OCI-LY7 (cell line): ENCODE results near the gene TSPAN11. TPM values are rescaled to one million over a fixed set of nuclear protein-coding genes. Genes with fewer than 3 reads are reported as not detected.

Experiments
- BruUV-seq: library from RNA; stranded (reverse); fragments of 400-500 nt; replicated peaks from 2 replicates; lab custom pipeline; 2021; lab: Mats Ljungman, UMichigan
- CTCF ChIA-PET: fragments of 300-600 bp; sonication (Branson Sonifier 250); formaldehyde crosslinking; loops from one replicate; lab custom pipeline; 2022; ENCODE audit warnings: antibody characterized with exemption; ENCODE audit not compliant: unreplicated experiment; lab: Charles Lee
- POLR2A ChIA-PET: fragments of 300-600 bp; sonication (Branson Sonifier 250); formaldehyde crosslinking; loops from one replicate; lab custom pipeline; 2022; ENCODE audit warnings: antibody characterized with exemption; lab: Charles Lee
- DNase-seq: peaks from one replicate; pipeline ENCODE4 v3.0.0-alpha.2; 2015; ENCODE audit warnings: low spot score
- H2AFZ ChIP-seq: fragments of 200-600 bp; sonication (generic), shearing (Covaris generic); 2 replicates; pipeline ENCODE4 v1.6.1; 2014; ENCODE audit warnings: mild to moderate bottlenecking, antibody characterized with exemption, low read length, moderate library complexity
- H3K27ac ChIP-seq: fragments of 200-600 bp; sonication (generic); 2 replicates; pipeline ENCODE4 v1.5.1; 2014; ENCODE audit warnings: mixed run types, low read depth, mild to moderate bottlenecking, moderate library complexity, low read length, inconsistent platforms; ENCODE audit not compliant: poor library complexity, severe bottlenecking
- H3K36me3 ChIP-seq: fragments of 200-600 bp; sonication (generic); 2 replicates; pipeline ENCODE4 v1.6.1; 2014; ENCODE audit warnings: mild to moderate bottlenecking, antibody characterized with exemption, low read length, moderate library complexity, mixed read lengths; ENCODE audit not compliant: insufficient read depth
- H3K4me1 ChIP-seq: fragments of 200-600 bp; sonication (generic); 2 replicates; pipeline ENCODE4 v1.5.1; 2014; ENCODE audit warnings: mild to moderate bottlenecking, low read length; ENCODE audit not compliant: insufficient read depth, poor library complexity, severe bottlenecking
- H3K4me2 ChIP-seq: fragments of 200-600 bp; sonication (generic); 2 replicates; pipeline ENCODE4 v1.6.1; 2014; ENCODE audit warnings: mild to moderate bottlenecking, low read length
- H3K4me3 ChIP-seq: fragments of 200-600 bp; sonication (generic); 2 replicates; pipeline ENCODE4 v1.5.1; 2014; ENCODE audit warnings: mild to moderate bottlenecking, low read depth, low read length; ENCODE audit not compliant: poor library complexity, severe bottlenecking
- H3K79me2 ChIP-seq: fragments of 200-600 bp; sonication (generic); 2 replicates; pipeline ENCODE4 v1.6.1; 2016; ENCODE audit warnings: low read depth, mild to moderate bottlenecking, low read length, moderate library complexity, mixed read lengths; ENCODE audit not compliant: insufficient read depth
- H3K9me2 ChIP-seq: fragments of 200-600 bp; sonication (generic); 2 replicates; pipeline ENCODE4 v1.6.1; 2016; ENCODE audit warnings: mild to moderate bottlenecking, low read length, mixed read lengths; ENCODE audit not compliant: insufficient read depth
- H3K9me3 ChIP-seq: fragments of 200-600 bp; sonication (generic); 2 replicates; pipeline ENCODE4 v1.6.1; 2014; ENCODE audit warnings: mild to moderate bottlenecking, mixed run types, low read length, mixed read lengths
- H4K20me1 ChIP-seq: fragments of 200-600 bp; sonication (generic); 2 replicates; pipeline ENCODE4 v1.6.1; 2014; ENCODE audit warnings: mild to moderate bottlenecking, antibody characterized with exemption, low read length, moderate library complexity, mixed read lengths; ENCODE audit not compliant: insufficient read depth
- EZH2phosphoT487 ChIP-seq: fragments of 200-600 bp; sonication (generic); IDR thresholded peaks from 2 replicates; pipeline ENCODE4 v1.6.1; 2018; ENCODE audit warnings: low read depth, borderline replicate concordance, mild to moderate bottlenecking, mixed run types, antibody characterized with exemption, low read length, moderate library complexity, mixed read lengths
- intact Hi-C: fragments of 100-400 bp; cut with micrococcal nuclease; formaldehyde crosslinking; loops from one replicate; pipeline ENCODE4 v1.10.0; 2022; ENCODE audit not compliant: unreplicated experiment
- total RNA-seq, 2 experiments: library from RNA; depleted of rRNA in 1 of 2; stranded (reverse); fragments of >200 nt in 1 of 2; shearing (Covaris generic) in 1 of 2; gene quantifications; 2 replicates each; pipeline ENCODE4 v1.2.3, GENCODE V29; 2014 to 2022
- TF ChIP-seq, protein P1 (sequence below): fragments of 200-600 bp; sonication (generic); conservative IDR thresholded peaks from 2 replicates; pipeline ENCODE4 v1.5.1; 2014; ENCODE audit warnings: mild to moderate bottlenecking, antibody characterized with exemption, low read length, moderate library complexity, mixed read lengths

TSPAN11 gene
- total RNA-seq, 2 experiments from 2014 or later = not detected

DNA sequence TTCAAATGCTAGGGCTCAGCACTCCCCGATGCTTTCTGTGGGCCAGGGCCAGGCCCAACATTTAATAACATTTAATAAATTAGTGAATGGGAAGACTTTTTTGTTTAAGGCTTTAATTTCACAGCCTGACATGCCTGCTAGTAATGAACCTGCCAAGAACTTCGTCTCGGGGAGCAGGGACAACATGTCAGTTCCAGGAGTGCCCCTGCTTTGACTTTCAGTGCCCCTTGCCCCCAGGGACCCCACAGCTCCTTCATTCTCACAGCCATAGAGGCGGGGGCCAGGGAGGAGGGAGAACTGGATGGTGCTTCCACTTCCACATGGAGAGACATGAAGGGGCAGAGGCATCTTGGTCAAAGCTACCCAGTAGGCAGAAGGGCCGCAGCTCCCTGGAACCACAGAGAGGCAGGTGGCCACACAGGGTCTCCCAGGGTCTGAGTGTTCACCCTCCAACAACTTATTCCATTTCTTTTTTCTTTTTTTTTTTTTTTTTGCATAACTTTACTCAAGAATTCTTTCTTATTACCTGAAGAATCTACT is 81.2 kb downstream of the TSPAN11 start:
- CTCF ChIA-PET = no interaction called here
- intact Hi-C loops = no loop called here
- no TSS peak for BruUV-seq
- H3K4me1 ChIP-seq = peaks cover 3% of the 10 kb centered on the region
- no peaks in the 10 kb centered on the region for H3K9me3 ChIP-seq
- DNase-seq = no peak
- H3K9me2 ChIP-seq = no peaks in the 10 kb centered on the region
- H3K36me3 ChIP-seq = no peaks in the 10 kb centered on the region
- H3K4me3 ChIP-seq = no peak overlapping the region
- no peak overlapping the region for H3K4me2 ChIP-seq
- H2AFZ ChIP-seq = no peak overlapping the region
- POLR2A ChIA-PET = interaction anchor here (1.0 kb wide), 1 partner anchor 14 kb away, joined by 4 read pairs; no protein-coding TSS in a partner anchor
- TF ChIP-seq, protein P1, sequence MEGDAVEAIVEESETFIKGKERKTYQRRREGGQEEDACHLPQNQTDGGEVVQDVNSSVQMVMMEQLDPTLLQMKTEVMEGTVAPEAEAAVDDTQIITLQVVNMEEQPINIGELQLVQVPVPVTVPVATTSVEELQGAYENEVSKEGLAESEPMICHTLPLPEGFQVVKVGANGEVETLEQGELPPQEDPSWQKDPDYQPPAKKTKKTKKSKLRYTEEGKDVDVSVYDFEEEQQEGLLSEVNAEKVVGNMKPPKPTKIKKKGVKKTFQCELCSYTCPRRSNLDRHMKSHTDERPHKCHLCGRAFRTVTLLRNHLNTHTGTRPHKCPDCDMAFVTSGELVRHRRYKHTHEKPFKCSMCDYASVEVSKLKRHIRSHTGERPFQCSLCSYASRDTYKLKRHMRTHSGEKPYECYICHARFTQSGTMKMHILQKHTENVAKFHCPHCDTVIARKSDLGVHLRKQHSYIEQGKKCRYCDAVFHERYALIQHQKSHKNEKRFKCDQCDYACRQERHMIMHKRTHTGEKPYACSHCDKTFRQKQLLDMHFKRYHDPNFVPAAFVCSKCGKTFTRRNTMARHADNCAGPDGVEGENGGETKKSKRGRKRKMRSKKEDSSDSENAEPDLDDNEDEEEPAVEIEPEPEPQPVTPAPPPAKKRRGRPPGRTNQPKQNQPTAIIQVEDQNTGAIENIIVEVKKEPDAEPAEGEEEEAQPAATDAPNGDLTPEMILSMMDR = no peak
- no peak for TF ChIP-seq EZH2phosphoT487
- H4K20me1 ChIP-seq = no peaks in the 10 kb centered on the region
- no peaks in the 10 kb centered on the region for H3K79me2 ChIP-seq
- no peak overlapping the region for H3K27ac ChIP-seq

DNA sequence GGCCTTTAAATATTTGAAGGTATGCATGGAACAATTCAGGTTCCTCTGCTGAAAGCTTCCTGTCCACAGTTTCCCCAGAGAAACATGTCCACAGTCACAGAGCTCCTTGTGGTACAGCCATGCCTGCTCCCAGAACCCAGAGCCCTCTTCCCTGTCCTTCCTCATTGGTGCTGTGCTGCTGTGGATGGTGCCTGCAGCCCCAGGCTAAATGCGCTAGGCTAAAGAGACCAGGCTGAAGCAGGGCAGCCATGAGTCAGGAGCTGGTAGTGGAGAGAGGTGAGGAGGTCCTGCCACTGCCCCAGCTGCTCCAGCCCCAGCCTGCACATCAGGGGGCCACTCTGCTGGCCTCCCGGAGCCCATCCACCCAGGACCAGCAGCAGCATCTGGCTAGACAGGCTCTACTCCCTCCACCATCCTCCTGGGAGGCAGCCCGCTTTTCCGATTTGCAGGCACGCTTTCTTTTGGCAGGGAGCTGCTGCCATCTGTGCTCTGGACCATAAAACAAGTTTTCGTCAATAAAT is 81.8 kb downstream of the TSPAN11 start:
- Histone ChIP-seq H3K4me3 (no peak overlapping the region), H3K27ac (no peak overlapping the region), H3K79me2 (no peaks in the 10 kb centered on the region), H3K4me1 (peaks cover 3% of the 10 kb centered on the region), H3K36me3 (no peaks in the 10 kb centered on the region), H3K4me2 (no peak overlapping the region), H4K20me1 (no peaks in the 10 kb centered on the region), H3K9me2 (no peaks in the 10 kb centered on the region), H3K9me3 (no peaks in the 10 kb centered on the region), H2AFZ (no peak overlapping the region)
- no peak for DNase-seq
- ChIA-PET POLR2A (interaction anchor here (0.7 to 1.0 kb wide), 2 partner anchors 13 to 14 kb away, joined by 4 read pairs; no protein-coding TSS in a partner anchor), CTCF (no interaction called here)
- no TSS peak for BruUV-seq
- TF ChIP-seq EZH2phosphoT487 = no peak
- TF ChIP-seq, protein P1 = no peak
- intact Hi-C loops = no loop called here
